Spinal cord (tissue), 10 donors: ENCODE results near the gene GORASP1. TPM values are rescaled to one million over a fixed set of nuclear protein-coding genes. Genes with fewer than 3 reads are reported as not detected.

Experiments used
- DNase-seq, 6 donors: peaks; one replicate each; pipeline versions ENCODE4 v3.0.0 to v3.0.0-alpha.2; 2013 to 2015; ENCODE audit warnings: low spot score in 6 of 6, low read depth in 4 of 6
- H3K27ac ChIP-seq: one replicate; pipeline ENCODE4 v1.5.1; 2013; ENCODE audit warnings: low read depth, low read length, control low read depth
- H3K27me3 ChIP-seq: one replicate; pipeline ENCODE4 v1.6.1; 2013; ENCODE audit warnings: low read length; ENCODE audit not compliant: control insufficient read depth, insufficient read depth
- H3K36me3 ChIP-seq: one replicate; pipeline ENCODE4 v1.6.1; 2013; ENCODE audit warnings: low read length; ENCODE audit not compliant: control insufficient read depth, insufficient read depth
- H3K4me1 ChIP-seq: one replicate; pipeline ENCODE4 v1.6.1; 2013; ENCODE audit warnings: low read length; ENCODE audit not compliant: control insufficient read depth, insufficient read depth
- H3K4me3 ChIP-seq: one replicate; pipeline ENCODE4 v1.5.1; 2013; ENCODE audit warnings: low read depth, low read length, control low read depth
- H3K9me3 ChIP-seq: one replicate; pipeline ENCODE4 v1.6.1; 2013; ENCODE audit warnings: low read length; ENCODE audit not compliant: control insufficient read depth, insufficient read depth
- WGBS: methylation state at CpG from one replicate; pipeline ENCODE4 v1.1.5; 2013; ENCODE audit warnings: missing lambda C conversion rate; ENCODE audit not compliant: insufficient coverage; 5-methylcytosine and 5-hydroxymethylcytosine counted together
- polyA plus RNA-seq, 2 donors: library from polyadenylated mRNA; unstranded; fragments of 120-200 nt; gene quantifications; one replicate each; pipeline ENCODE4 v1.2.1, GENCODE V29; 2013; ENCODE audit not compliant: insufficient read length in 2 of 2
- total RNA-seq, 2 donors: library from RNA; depleted of rRNA in 1 of 2; stranded (reverse); fragments of 120-200 nt in 1 of 2; fragments of >200 nt in 1 of 2; gene quantifications; one replicate each; pipeline versions ENCODE4 v1.2.3 to v1.2.4, GENCODE V29; 2013 to 2014
- donor health status: healthy.

Gene GORASP1
- total and polyA plus RNA-seq, 4 donors = 41.7 to 116 (median 86.9) TPM

- Histone ChIP-seq H3K27me3 (no peaks in the 10 kb centered on the region), H3K9me3 (no peaks in the 10 kb centered on the region), H3K4me1 (no peaks in the 10 kb centered on the region), H3K4me3 (no peak overlapping the region), H3K27ac (no peak overlapping the region), H3K36me3 (peaks cover 30% of the 10 kb centered on the region)
- DNase-seq = no peak
- WGBS = 92% methylated on average over 4 of the region's 4 CpGs
Measured at GRCh38 chr3:39082666-39083313, 24.6 kb downstream of the GORASP1 start.

- Histone ChIP-seq H3K36me3 (peaks cover 30% of the 10 kb centered on the region), H3K27me3 (no peaks in the 10 kb centered on the region), H3K4me3 (no peak overlapping the region), H3K4me1 (no peaks in the 10 kb centered on the region), H3K9me3 (no peaks in the 10 kb centered on the region), H3K27ac (no peak overlapping the region)
- no peak for DNase-seq
Measured at GRCh38 chr3:39080026-39080425, 27.4 kb downstream of the GORASP1 start.

- Histone ChIP-seq H3K36me3 (peaks cover 33% of the 10 kb centered on the region), H3K9me3 (no peaks in the 10 kb centered on the region), H3K27ac (no peak overlapping the region), H3K4me3 (no peak overlapping the region), H3K27me3 (no peaks in the 10 kb centered on the region), H3K4me1 (no peaks in the 10 kb centered on the region)
- no peak for DNase-seq
Measured at GRCh38 chr3:39079530-39079929, 27.9 kb downstream of the GORASP1 start.

GRCh38 chr3:39075910-39076309 is 31.5 kb downstream of the GORASP1 start:
- H3K4me1 ChIP-seq = no peaks in the 10 kb centered on the region
- no peak overlapping the region for H3K27ac ChIP-seq
- no peaks in the 10 kb centered on the region for H3K27me3 ChIP-seq
- H3K4me3 ChIP-seq = no peak overlapping the region
- H3K9me3 ChIP-seq = no peaks in the 10 kb centered on the region
- no peak for DNase-seq
- WGBS = 90% methylated on average over 2 of the region's 10 CpGs
- peaks cover 25% of the 10 kb centered on the region for H3K36me3 ChIP-seq

- no peak overlapping the region for H3K27ac ChIP-seq
- no peaks in the 10 kb centered on the region for H3K9me3 ChIP-seq
- H3K4me1 ChIP-seq = no peaks in the 10 kb centered on the region
- DNase-seq = no peak
- H3K27me3 ChIP-seq = no peaks in the 10 kb centered on the region
- H3K4me3 ChIP-seq = no peak overlapping the region
- WGBS = no CpG with 5 or more reads among the region's 3 CpGs
- peaks cover 13% of the 10 kb centered on the region for H3K36me3 ChIP-seq
Measured at GRCh38 chr3:39068556-39068955, 38.9 kb downstream of the GORASP1 start.

GRCh38 chr3:39067286-39067685 is 40.1 kb downstream of the GORASP1 start:
- Histone ChIP-seq H3K27me3 (no peaks in the 10 kb centered on the region), H3K27ac (no peak overlapping the region), H3K4me3 (no peak overlapping the region), H3K4me1 (no peaks in the 10 kb centered on the region), H3K36me3 (peaks cover 13% of the 10 kb centered on the region), H3K9me3 (no peaks in the 10 kb centered on the region)
- WGBS = 83% methylated on average over 1 of the region's 1 CpG
- DNase-seq = no peak

- no peaks in the 10 kb centered on the region for H3K27me3 ChIP-seq
- no peaks in the 10 kb centered on the region for H3K4me1 ChIP-seq
- H3K4me3 ChIP-seq = no peak overlapping the region
- DNase-seq = peak in 2 of 6 donors; percentile 28
- no peak overlapping the region for H3K27ac ChIP-seq
- H3K36me3 ChIP-seq = peaks cover 10% of the 10 kb centered on the region
- no peaks in the 10 kb centered on the region for H3K9me3 ChIP-seq
- WGBS = 14% methylated on average over 1 of the region's 1 CpG
Measured at GRCh38 chr3:39065197-39065596, 42.2 kb downstream of the GORASP1 start.

- DNase-seq = no peak
- Histone ChIP-seq H3K36me3 (peaks cover 10% of the 10 kb centered on the region), H3K4me3 (no peak overlapping the region), H3K4me1 (no peaks in the 10 kb centered on the region), H3K27ac (no peak overlapping the region), H3K27me3 (no peaks in the 10 kb centered on the region), H3K9me3 (no peaks in the 10 kb centered on the region)
- WGBS = no CpG with 5 or more reads among the region's 1 CpG
Measured at GRCh38 chr3:39064646-39065045, 42.8 kb downstream of the GORASP1 start.

GRCh38 chr3:39063143-39063542 is 44.3 kb downstream of the GORASP1 start:
- DNase-seq = no peak
- 100% methylated on average over 3 of the region's 3 CpGs for WGBS

GRCh38 chr3:39062180-39062579 is 45.2 kb downstream of the GORASP1 start:
- WGBS = 43% methylated on average over 1 of the region's 1 CpG
- no peak overlapping the region for H3K27ac ChIP-seq

More at GRCh38 chr3:39063143-39063542, 44.3 kb downstream of the GORASP1 start:
- Histone ChIP-seq H3K27me3 (no peaks in the 10 kb centered on the region), H3K36me3 (peaks cover 6% of the 10 kb centered on the region), H3K4me1 (no peaks in the 10 kb centered on the region), H3K9me3 (no peaks in the 10 kb centered on the region), H3K27ac (no peak overlapping the region), H3K4me3 (no peak overlapping the region)

More at GRCh38 chr3:39062180-39062579, 45.2 kb downstream of the GORASP1 start:
- H3K4me1 ChIP-seq = no peaks in the 10 kb centered on the region
- no peaks in the 10 kb centered on the region for H3K9me3 ChIP-seq
- no peak for DNase-seq
- H3K4me3 ChIP-seq = no peak overlapping the region
- H3K36me3 ChIP-seq = peaks cover 3% of the 10 kb centered on the region
- no peaks in the 10 kb centered on the region for H3K27me3 ChIP-seq
